CD4-positive, alpha-beta T cell treated with Interleukin-17A for 1 hour (primary cell): ENCODE measurements around the gene TRIM25.
"Not testable (repeated sequence)": the region's sequence is repeated elsewhere in the genome, so short reads cannot be mapped to it uniquely, and the experiment has no call there.

ENCODE experiments used
- DNase-seq: peaks from one replicate; pipeline ENCODE4 v3.0.0-alpha.2; 2020

The TRIM25 gene

GRCh38 chr17:56913867-56914580, at the start of gene TRIM25:
TRIM25 (minus strand) TSS chr17:56914049; CDS start chr17:56913988, 61 bp downstream.
- DNase-seq: peak; percentile 86

DNA sequence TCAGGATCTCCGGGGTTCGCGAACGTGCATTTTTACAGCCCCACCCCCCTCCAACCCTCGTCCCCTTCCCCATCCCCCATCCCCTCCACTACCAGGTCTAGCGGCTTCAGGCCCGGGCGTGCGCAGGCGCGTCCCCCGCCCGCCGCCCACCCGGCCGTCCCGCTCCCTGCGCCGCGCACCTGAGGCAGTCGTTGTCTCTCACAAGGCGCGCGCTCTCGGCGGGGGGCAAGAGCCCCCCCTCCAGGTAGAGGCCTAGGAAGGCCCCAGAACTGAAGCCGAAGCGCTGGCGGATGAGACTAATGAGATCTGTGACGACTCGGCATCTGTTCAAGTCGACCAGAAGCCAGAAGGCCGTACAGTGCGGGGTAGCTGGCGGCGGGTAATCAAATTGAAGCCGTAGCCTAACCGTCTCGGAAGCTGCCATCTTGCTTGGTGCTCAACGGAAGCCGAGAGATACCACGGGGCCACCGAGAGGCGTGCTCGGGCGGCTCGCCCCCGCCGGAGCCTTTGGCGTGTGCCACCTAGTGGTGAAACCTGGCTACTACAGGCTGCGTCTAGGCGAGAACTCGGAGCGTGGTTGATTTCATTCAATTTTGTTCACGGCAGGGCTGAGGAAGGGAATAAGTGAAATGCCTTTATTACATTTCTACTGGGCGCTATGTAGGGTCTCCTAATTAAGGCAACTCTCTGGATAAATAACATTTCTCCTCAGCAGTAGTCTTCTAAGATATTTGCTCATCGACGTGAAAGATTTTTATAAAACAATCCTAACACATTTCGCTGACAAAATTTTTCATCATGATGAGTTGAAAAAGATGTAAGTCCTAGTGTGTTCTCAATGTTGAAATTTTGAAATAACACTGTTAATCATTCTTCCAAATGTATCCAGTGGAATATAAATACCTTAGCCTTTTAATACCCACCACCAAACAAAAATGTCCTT, 47.0 kb upstream of the TRIM25 start, which contains the start of gene COIL:
TSS of gene COIL (minus strand) at position 455 of the 943 bp plus-strand sequence. CDS start at position 424, 31 bp downstream.
- DNase-seq: peak; percentile 93

- no peak for DNase-seq
Observed at GRCh38 chr17:56956992-56957391, 43.1 kb upstream of the TRIM25 start.

DNA sequence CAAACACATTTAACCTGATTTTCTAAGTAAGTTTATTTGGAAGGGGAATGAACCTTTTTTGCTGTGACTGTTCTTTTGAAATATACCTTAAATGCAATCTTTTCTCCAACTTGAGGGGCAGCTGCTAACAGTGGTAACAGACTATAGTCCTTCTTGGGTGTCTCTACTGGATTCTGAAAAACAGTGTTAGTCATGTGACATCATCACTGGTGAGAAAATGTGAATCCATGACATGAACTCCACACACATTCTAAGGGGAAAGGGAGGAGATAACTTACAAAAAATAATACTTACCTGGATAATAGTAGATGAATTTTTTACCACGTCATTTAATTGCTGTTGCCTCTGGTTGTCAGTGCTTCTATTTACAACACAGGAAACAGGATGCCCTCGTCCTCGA, 35.7 kb upstream of the TRIM25 start:
- DNase-seq: no peak

GRCh38 chr17:56948491-56948890, 34.6 kb upstream of the TRIM25 start:
- no peak for DNase-seq

- no peak for DNase-seq
Observed at GRCh38 chr17:56947741-56948140, 33.9 kb upstream of the TRIM25 start.

- DNase-seq: no peak
Observed at GRCh38 chr17:56945938-56946505, 32.2 kb upstream of the TRIM25 start.

- DNase-seq: no peak
Observed at GRCh38 chr17:56943505-56944125, 29.8 kb upstream of the TRIM25 start.

DNA sequence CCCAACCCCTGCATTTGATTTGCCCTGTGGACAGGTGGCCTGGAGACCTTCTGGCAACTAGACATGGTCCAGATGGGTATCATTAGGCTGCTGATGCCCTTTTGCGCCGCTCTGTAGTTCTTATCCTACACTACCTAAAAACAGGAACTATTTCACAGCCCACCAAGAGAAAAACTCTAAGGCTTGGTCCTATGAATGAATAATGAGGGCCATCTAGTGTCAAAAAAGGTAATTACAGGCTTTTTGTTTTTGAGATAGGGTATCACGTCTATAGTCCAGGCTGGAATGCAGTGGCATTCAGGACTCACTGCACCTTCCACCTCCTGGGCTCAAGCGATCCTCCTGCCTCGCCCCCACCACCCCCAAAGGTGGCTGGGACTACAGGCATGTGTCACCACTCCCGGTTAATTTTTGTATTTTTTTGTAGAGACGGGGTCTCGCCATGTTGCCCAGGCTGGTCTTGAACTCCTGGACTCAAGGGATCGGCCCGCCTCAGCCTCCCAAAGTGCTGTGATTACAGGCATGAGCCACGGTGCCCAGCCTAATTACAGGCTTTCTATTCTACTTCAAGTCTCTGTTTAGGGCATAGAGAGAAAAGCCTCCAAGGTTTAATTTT, 26.1 kb upstream of the TRIM25 start:
- DNase-seq: peak; percentile 74

DNA sequence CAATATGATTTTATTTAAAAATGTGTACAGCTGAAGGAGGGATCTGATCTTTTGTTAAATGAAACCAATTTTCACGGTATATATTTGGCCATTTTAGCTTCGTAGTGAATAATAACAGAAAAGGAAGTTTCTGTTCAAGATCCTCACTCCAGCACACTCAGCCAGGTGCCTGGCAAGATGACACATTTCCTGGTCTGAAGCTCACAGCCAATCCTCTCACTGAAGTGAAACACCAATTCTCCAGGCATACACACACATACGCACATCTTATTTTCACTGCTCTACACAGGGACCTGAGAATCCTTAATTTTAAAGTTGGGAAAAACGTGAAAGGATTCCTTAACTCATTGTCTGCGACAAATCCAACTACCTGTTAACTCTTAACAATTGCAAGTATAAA, 24.4 kb upstream of the TRIM25 start:
- not testable (repeated sequence) for DNase-seq

- no peak for DNase-seq
Observed at GRCh38 chr17:56937687-56938086, 23.8 kb upstream of the TRIM25 start.

- no peak for DNase-seq
Observed at GRCh38 chr17:56936697-56937322, 23.0 kb upstream of the TRIM25 start.

- no peak for DNase-seq
Observed at GRCh38 chr17:56935461-56935860, 21.6 kb upstream of the TRIM25 start.

GRCh38 chr17:56934280-56934679, 20.4 kb upstream of the TRIM25 start:
- DNase-seq: no peak

DNA sequence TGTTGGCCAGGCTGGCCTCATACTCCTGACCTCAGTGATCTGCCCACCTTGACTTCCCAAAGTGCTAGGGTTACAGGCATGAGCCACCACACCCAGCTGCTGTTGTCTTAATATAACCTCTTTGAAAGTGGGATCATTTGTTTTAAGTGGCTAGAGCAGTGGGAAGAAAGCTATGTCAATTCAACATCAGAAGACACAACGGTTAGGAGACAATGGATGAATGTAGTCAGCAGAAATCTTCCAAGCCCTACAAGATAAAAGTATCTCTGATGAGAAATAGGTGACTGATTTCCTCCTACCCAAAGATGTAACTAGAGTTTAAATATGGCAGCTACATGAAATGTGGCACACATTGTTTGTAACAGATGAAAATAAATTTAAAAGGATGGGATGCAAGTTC, 20.0 kb upstream of the TRIM25 start:
- no peak for DNase-seq

- no peak for DNase-seq
Observed at GRCh38 chr17:56933151-56933745, 19.4 kb upstream of the TRIM25 start.

GRCh38 chr17:56930739-56931337, 17.0 kb upstream of the TRIM25 start:
- no peak for DNase-seq

DNA sequence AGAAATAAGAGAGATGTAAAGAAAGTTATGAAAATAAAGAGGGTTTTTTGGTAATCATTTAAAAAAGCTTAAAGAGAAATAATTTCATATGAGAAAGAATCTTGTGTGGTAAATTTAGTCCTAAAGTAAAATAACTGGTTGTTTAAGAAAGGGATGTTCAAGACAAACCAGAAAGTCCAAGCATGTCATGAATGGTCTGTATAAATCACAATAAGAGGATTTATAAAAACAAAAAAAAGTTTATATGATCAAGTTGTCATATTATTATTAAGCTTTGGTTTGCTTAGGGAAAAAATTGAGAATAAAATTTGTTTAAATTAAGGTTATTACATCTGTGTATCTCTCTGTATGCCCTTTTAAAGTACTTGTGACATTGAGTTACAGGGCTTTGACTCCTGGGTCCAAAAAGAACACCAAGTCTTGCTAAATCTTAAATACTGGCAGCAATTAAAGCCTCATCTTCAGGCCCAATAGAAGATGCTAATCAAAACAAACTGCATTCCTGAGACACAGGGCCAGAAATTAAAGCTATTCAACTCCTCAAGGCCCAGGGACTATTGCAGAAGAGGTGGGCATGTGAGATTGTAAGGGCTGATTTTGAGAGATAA, 15.6 kb upstream of the TRIM25 start:
- DNase-seq: no peak

GRCh38 chr17:56928586-56928985, 14.7 kb upstream of the TRIM25 start:
- DNase-seq: no peak

GRCh38 chr17:56926704-56927103, 12.9 kb upstream of the TRIM25 start:
- no peak for DNase-seq

- no peak for DNase-seq
Observed at GRCh38 chr17:56926270-56926669, 12.4 kb upstream of the TRIM25 start.
